ENCODE data around the gene CYP2C19.
"Not testable (repeated sequence)": the region's sequence is repeated elsewhere in the genome, so short reads cannot be mapped to it uniquely, and the experiment has no call there.

Gene CYP2C19

GRCh38 chr10:94760586-94761178 lies 1.8 kb upstream of the CYP2C19 start:
- no peak for TF ChIP-seq CTCF (IDR thresholded peaks at IDR 0.05; ENCODE audit: low read depth, low read length)
- no peak overlapping the region for H3K4me3 ChIP-seq (ENCODE audit: low read depth, low read length)

- H3K4me3 ChIP-seq (ENCODE audit: low read depth, low read length), result not testable (repeated sequence)
Measured at GRCh38 chr10:94775425-94775824, 12.9 kb downstream of the CYP2C19 start.

- H3K4me3 ChIP-seq (ENCODE audit: low read depth, low read length), result no peak overlapping the region
- no peak for TF ChIP-seq CTCF (IDR thresholded peaks at IDR 0.05; ENCODE audit: low read depth, low read length)
Measured at GRCh38 chr10:94777886-94778458, 15.5 kb downstream of the CYP2C19 start.

DNA sequence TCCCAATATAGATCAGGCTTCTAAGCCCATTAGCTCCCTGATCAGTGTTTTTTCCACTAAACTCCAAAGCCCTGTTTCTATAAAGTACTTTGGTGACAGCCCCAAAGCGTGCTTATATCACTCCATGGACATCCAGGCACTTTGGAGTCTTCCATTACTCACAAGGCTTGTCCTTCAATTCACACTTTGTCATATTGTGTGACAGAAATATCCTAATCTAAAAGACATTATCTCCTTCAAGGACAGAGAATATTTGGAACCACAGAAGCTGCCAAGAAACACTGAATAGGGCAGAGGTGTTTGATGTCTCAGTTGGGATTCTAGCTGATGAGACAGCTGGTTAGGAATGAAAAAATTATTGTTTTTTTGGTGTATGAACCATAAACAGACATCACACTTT lies 18.4 kb downstream of the CYP2C19 start:
- H3K4me3 ChIP-seq (ENCODE audit: low read depth, low read length), result no peak overlapping the region
- TF ChIP-seq CTCF (IDR thresholded peaks at IDR 0.05; ENCODE audit: low read depth, low read length), result no peak

DNA sequence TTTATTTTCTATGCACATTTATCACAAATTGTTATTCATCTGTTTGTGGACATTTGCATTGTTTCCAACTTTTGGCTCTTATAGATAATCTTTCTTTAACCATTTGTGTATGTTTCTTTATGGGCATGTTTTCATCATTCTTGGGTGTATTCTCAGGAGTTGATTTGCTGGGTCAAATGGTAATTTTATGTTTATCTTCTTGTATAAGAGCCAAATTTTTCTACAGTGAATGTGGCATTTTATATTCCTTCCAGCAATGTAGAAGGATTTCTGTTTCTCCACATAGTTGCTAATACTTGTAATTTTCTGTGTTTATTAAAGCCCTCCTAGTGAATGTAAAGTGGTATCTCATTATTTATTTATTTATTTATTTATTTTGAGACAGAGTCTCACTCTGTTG lies 21.8 kb downstream of the CYP2C19 start:
- TF ChIP-seq CTCF (IDR thresholded peaks at IDR 0.05; ENCODE audit: low read depth, low read length), result no peak
- no peak overlapping the region for H3K4me3 ChIP-seq (ENCODE audit: low read depth, low read length)

DNA sequence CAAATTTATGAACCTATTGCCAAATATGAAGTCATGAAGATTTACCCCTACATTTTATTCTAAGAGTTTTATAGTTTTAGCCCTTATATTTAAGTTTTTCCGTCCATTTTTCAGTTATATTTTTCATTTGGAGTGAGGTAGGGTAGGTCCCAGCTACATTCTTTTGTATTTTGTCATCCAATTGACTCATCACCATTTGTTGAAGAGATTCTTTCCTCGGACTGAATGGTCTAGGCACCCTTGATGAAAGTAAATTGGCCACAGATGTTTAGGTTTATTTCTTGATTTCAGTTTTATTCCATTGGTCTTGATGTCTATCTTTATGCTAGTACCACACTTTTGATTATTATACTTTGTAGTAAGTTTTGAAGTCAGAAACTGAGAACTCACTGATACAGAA lies 22.7 kb downstream of the CYP2C19 start:
- no peak overlapping the region for H3K4me3 ChIP-seq (ENCODE audit: low read depth, low read length)
- no peak for TF ChIP-seq CTCF (IDR thresholded peaks at IDR 0.05; ENCODE audit: low read depth, low read length)

- H3K4me3 ChIP-seq (ENCODE audit: low read depth, low read length), result not testable (repeated sequence)
Measured at GRCh38 chr10:94800551-94800950, 38.1 kb downstream of the CYP2C19 start.

DNA sequence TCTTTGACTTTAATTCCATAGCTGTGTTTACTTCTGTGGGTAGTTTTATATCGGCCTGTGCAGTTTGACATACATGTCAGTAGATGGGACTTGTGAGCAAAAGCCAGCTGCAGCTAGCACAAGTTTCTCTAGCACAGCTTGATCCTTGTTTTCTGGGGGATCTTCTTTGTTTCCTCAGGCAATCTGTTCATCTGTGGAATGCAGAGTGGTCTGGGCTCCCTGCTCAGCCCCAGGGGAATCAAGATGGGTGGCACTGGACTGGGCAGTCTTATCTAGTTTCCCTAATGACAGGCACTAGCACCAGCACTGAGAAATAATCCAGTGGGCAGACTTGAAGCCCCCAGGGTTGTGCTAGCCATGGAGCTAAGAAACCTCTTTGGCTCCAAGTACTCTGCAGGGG lies 40.8 kb downstream of the CYP2C19 start:
- no peak for TF ChIP-seq CTCF (IDR thresholded peaks at IDR 0.05; ENCODE audit: low read depth, low read length)
- no peak overlapping the region for H3K4me3 ChIP-seq (ENCODE audit: low read depth, low read length)

GRCh38 chr10:94830025-94830424 lies 67.5 kb downstream of the CYP2C19 start:
- H3K4me3 ChIP-seq (ENCODE audit: low read depth, low read length), result not testable (repeated sequence)

Measured in WI38 (cell line).